SU-DHL-6 (cell line): ENCODE results near the gene RIN3.

Experiments
- H2AFZ ChIP-seq: fragments of 200-600 bp; sonication (generic); 2 replicates; pipeline ENCODE4 v1.6.1; 2014; ENCODE audit warnings: low read depth, mild to moderate bottlenecking, moderate library complexity, mixed read lengths, antibody characterized with exemption, low read length; ENCODE audit not compliant: severe bottlenecking
- H3F3A ChIP-seq: fragments of 200-600 bp; shearing (Covaris generic); 2 replicates; pipeline ENCODE4 v1.6.0; 2016; ENCODE audit warnings: antibody characterized with exemption, mild to moderate bottlenecking; ENCODE audit not compliant: insufficient read depth
- H3K27ac ChIP-seq: fragments of 200-600 bp; sonication (generic); 2 replicates; pipeline ENCODE4 v1.5.1; 2016; ENCODE audit warnings: low read depth, mild to moderate bottlenecking, low read length, moderate library complexity, mixed read lengths
- H3K27me3 ChIP-seq: fragments of 200-600 bp; sonication (generic), shearing (Covaris generic); 2 replicates; pipeline ENCODE4 v1.6.0; 2014; ENCODE audit warnings: mild to moderate bottlenecking, low read length
- H3K36me3 ChIP-seq: fragments of 200-600 bp; sonication (generic); 2 replicates; pipeline ENCODE4 v1.6.1; 2014; ENCODE audit warnings: mild to moderate bottlenecking, low read length, mixed read lengths
- H3K4me2 ChIP-seq: fragments of 300-600, 200-600 bp; shearing (Covaris generic), sonication (generic); 2 replicates; pipeline ENCODE4 v1.6.0; 2014; ENCODE audit warnings: low read length, low read depth, mild to moderate bottlenecking; ENCODE audit not compliant: poor library complexity, severe bottlenecking
- H3K4me3 ChIP-seq: fragments of 200-600 bp; sonication (generic); 2 replicates; pipeline ENCODE4 v1.5.1; 2014; ENCODE audit warnings: antibody characterized with exemption, low read length, mild to moderate bottlenecking, mixed read lengths; ENCODE audit not compliant: insufficient read depth, poor library complexity, severe bottlenecking
- H3K79me2 ChIP-seq: fragments of 200-600 bp; sonication (generic); 2 replicates; pipeline ENCODE4 v1.6.1; 2014; ENCODE audit warnings: mild to moderate bottlenecking, low read length, moderate library complexity; ENCODE audit not compliant: insufficient read depth
- H3K9ac ChIP-seq: fragments of 200-600 bp; sonication (generic); 2 replicates; pipeline ENCODE4 v1.7.0; 2014; ENCODE audit warnings: mild to moderate bottlenecking, low read length
- H3K9me2 ChIP-seq: fragments of 200-600 bp; sonication (generic); replicated peaks from 2 replicates; pipeline ENCODE4 v1.6.1; 2014; ENCODE audit warnings: low read length; ENCODE audit not compliant: insufficient read depth
- H3K9me3 ChIP-seq: fragments of 200-600 bp; sonication (generic); 2 replicates; pipeline ENCODE4 v1.6.1; 2014; ENCODE audit warnings: low read length, mixed read lengths; ENCODE audit not compliant: insufficient read depth
- H4K20me1 ChIP-seq: fragments of 200-600 bp; sonication (generic); 2 replicates; pipeline ENCODE4 v1.6.1; 2014; ENCODE audit warnings: low read depth, mild to moderate bottlenecking, antibody characterized with exemption, low read length, moderate library complexity, mixed read lengths
- CTCF ChIP-seq: fragments of 200-600 bp; sonication (generic); IDR thresholded peaks from one replicate; pipeline ENCODE4 v1.5.1; 2017; ENCODE audit warnings: antibody characterized with exemption, mild to moderate bottlenecking, low read length, moderate library complexity; ENCODE audit not compliant: insufficient read depth, poor library complexity, severe bottlenecking
- EZH2phosphoT487 ChIP-seq: fragments of 200-600 bp; sonication (generic), shearing (Covaris generic); conservative IDR thresholded peaks from 2 replicates; pipeline ENCODE4 v1.6.1; 2018; ENCODE audit warnings: mild to moderate bottlenecking, antibody characterized with exemption, low read length, moderate library complexity, mixed read lengths

Gene RIN3

GRCh38 chr14:92529903-92530302 is 16.3 kb downstream of the RIN3 start:
- Histone ChIP-seq H3K27ac (no peak overlapping the region), H3K79me2 (no peaks in the 10 kb centered on the region), H3K4me2 (no peak overlapping the region)

GRCh38 chr14:92531106-92531873 is 17.7 kb downstream of the RIN3 start:
- Histone ChIP-seq H3K27ac (no peak overlapping the region), H3K9me2 (no peaks in the 10 kb centered on the region), H3K4me2 (no peak overlapping the region), H3K9me3 (no peaks in the 10 kb centered on the region), H3K27me3 (no peaks in the 10 kb centered on the region), H4K20me1 (no peaks in the 10 kb centered on the region), H3K4me3 (no peak overlapping the region), H3K36me3 (no peaks in the 10 kb centered on the region), H3K9ac (no peak overlapping the region), H3F3A (no peaks in the 10 kb centered on the region), H2AFZ (no peak overlapping the region), H3K79me2 (no peaks in the 10 kb centered on the region)
- no peak for TF ChIP-seq CTCF
- no peak for TF ChIP-seq EZH2phosphoT487

More at GRCh38 chr14:92529903-92530302, 16.3 kb downstream of the RIN3 start:
- Histone ChIP-seq H2AFZ (no peak overlapping the region), H3K9me2 (no peaks in the 10 kb centered on the region), H3K27me3 (no peaks in the 10 kb centered on the region), H3K36me3 (no peaks in the 10 kb centered on the region), H3K4me3 (no peak overlapping the region), H3F3A (no peaks in the 10 kb centered on the region), H3K9me3 (no peaks in the 10 kb centered on the region), H3K9ac (no peak overlapping the region), H4K20me1 (no peaks in the 10 kb centered on the region)
- TF ChIP-seq EZH2phosphoT487 (no peak), CTCF (no peak)

GRCh38 chr14:92532490-92533163 is 19.0 kb downstream of the RIN3 start:
- Histone ChIP-seq H3K27ac (no peak overlapping the region), H3K27me3 (no peaks in the 10 kb centered on the region), H3K36me3 (no peaks in the 10 kb centered on the region), H3K9me3 (no peaks in the 10 kb centered on the region), H3K9ac (no peak overlapping the region), H3K4me3 (no peak overlapping the region), H3K79me2 (no peaks in the 10 kb centered on the region), H3K4me2 (no peak overlapping the region), H3K9me2 (no peaks in the 10 kb centered on the region), H3F3A (no peaks in the 10 kb centered on the region), H2AFZ (no peak overlapping the region), H4K20me1 (no peaks in the 10 kb centered on the region)
- no peak for TF ChIP-seq CTCF
- no peak for TF ChIP-seq EZH2phosphoT487
